ENCODE measurements around the gene BACH2.
A peak's percentile ranks its signal among the peaks of the same experiment; 100 is the strongest.
"Not testable (repeated sequence)": the region's sequence is repeated elsewhere in the genome, so short reads cannot be mapped to it uniquely, and the experiment has no call there.

BACH2 gene

GRCh38 chr6:90179190-90180169 is 117.2 kb downstream of the BACH2 start:
- Mint-ChIP-seq H3K27ac (no peak overlapping the region), H3K4me3 (no peak overlapping the region), H3K27me3 (peaks cover 11% of the 10 kb centered on the region), H3K36me3 (ENCODE audit: low read depth) (no peaks in the 10 kb centered on the region), H3K4me1 (ENCODE audit: low read depth) (peaks cover 32% of the 10 kb centered on the region), H3K9me3 (no peaks in the 10 kb centered on the region)
- intact Hi-C loops (cut with micrococcal nuclease) = loop anchor here (5.0 to 10.0 kb wide), 2 partner anchors 205 to 237 kb away; no protein-coding TSS in a partner anchor

- Mint-ChIP-seq H3K27ac (peak overlapping the region; percentile 60), H3K4me3 (peak overlapping the region; percentile 60), H3K9me3 (no peaks in the 10 kb centered on the region), H3K27me3 (peaks cover 11% of the 10 kb centered on the region), H3K36me3 (ENCODE audit: low read depth) (no peaks in the 10 kb centered on the region), H3K4me1 (ENCODE audit: low read depth) (peaks cover 28% of the 10 kb centered on the region)
- intact Hi-C loops (cut with micrococcal nuclease) = loop anchor here (5.0 kb wide), 1 partner anchor 236 kb away; no protein-coding TSS in a partner anchor
These were observed 118.2 kb downstream of the BACH2 start for GRCh38 chr6:90178384-90178855.

GRCh38 chr6:90177544-90178383 is 118.9 kb downstream of the BACH2 start:
- Mint-ChIP-seq H3K9me3 (no peaks in the 10 kb centered on the region), H3K4me1 (ENCODE audit: low read depth) (peaks cover 28% of the 10 kb centered on the region), H3K27ac (peak overlapping the region; percentile 60), H3K27me3 (peaks cover 11% of the 10 kb centered on the region), H3K36me3 (ENCODE audit: low read depth) (no peaks in the 10 kb centered on the region), H3K4me3 (peak overlapping the region; percentile 20)
- intact Hi-C loops (cut with micrococcal nuclease) = loop anchor here (5.0 kb wide), 1 partner anchor 235 kb away; no protein-coding TSS in a partner anchor

- no peak overlapping the region for H3K4me3 Mint-ChIP-seq
- intact Hi-C loops (cut with micrococcal nuclease) = loop anchor here (5.0 kb wide), 1 partner anchor 234 kb away; no protein-coding TSS in a partner anchor
These were observed 120.8 kb downstream of the BACH2 start for GRCh38 chr6:90175627-90176538.

GRCh38 chr6:90173262-90173925 is 123.2 kb downstream of the BACH2 start:
- H3K27ac Mint-ChIP-seq = no peak overlapping the region
- H3K9me3 Mint-ChIP-seq = no peaks in the 10 kb centered on the region
- H3K4me1 Mint-ChIP-seq (ENCODE audit: low read depth) = peaks cover 23% of the 10 kb centered on the region
- H3K27me3 Mint-ChIP-seq = peaks cover 11% of the 10 kb centered on the region
- no peaks in the 10 kb centered on the region for H3K36me3 Mint-ChIP-seq (ENCODE audit: low read depth)
- intact Hi-C loops (cut with micrococcal nuclease) = no loop called here
- H3K4me3 Mint-ChIP-seq = no peak overlapping the region

More at GRCh38 chr6:90175627-90176538, 120.8 kb downstream of the BACH2 start:
- peaks cover 11% of the 10 kb centered on the region for H3K27me3 Mint-ChIP-seq
- no peaks in the 10 kb centered on the region for H3K9me3 Mint-ChIP-seq
- H3K36me3 Mint-ChIP-seq (ENCODE audit: low read depth) = no peaks in the 10 kb centered on the region
- H3K4me1 Mint-ChIP-seq (ENCODE audit: low read depth) = peaks cover 28% of the 10 kb centered on the region
- H3K27ac Mint-ChIP-seq = peak overlapping the region; percentile 44

GRCh38 chr6:90170601-90171000 is 126.0 kb downstream of the BACH2 start:
- H3K4me3 Mint-ChIP-seq = no peak overlapping the region
- intact Hi-C loops (cut with micrococcal nuclease) = no loop called here
- H3K9me3 Mint-ChIP-seq = no peaks in the 10 kb centered on the region
- H3K4me1 Mint-ChIP-seq (ENCODE audit: low read depth) = peaks cover under 1% of the 10 kb centered on the region
- no peaks in the 10 kb centered on the region for H3K27me3 Mint-ChIP-seq
- H3K36me3 Mint-ChIP-seq (ENCODE audit: low read depth) = no peaks in the 10 kb centered on the region
- no peak overlapping the region for H3K27ac Mint-ChIP-seq

GRCh38 chr6:90169374-90169773 is 127.3 kb downstream of the BACH2 start:
- intact Hi-C loops (cut with micrococcal nuclease) = no loop called here
- H3K4me3 Mint-ChIP-seq = no peak overlapping the region
- no peaks in the 10 kb centered on the region for H3K4me1 Mint-ChIP-seq (ENCODE audit: low read depth)
- H3K27me3 Mint-ChIP-seq = no peaks in the 10 kb centered on the region
- no peaks in the 10 kb centered on the region for H3K36me3 Mint-ChIP-seq (ENCODE audit: low read depth)
- H3K9me3 Mint-ChIP-seq = no peaks in the 10 kb centered on the region
- no peak overlapping the region for H3K27ac Mint-ChIP-seq

GRCh38 chr6:90168693-90169131 is 127.9 kb downstream of the BACH2 start:
- H3K27me3 Mint-ChIP-seq = peaks cover 2% of the 10 kb centered on the region
- H3K4me1 Mint-ChIP-seq (ENCODE audit: low read depth) = no peaks in the 10 kb centered on the region
- H3K36me3 Mint-ChIP-seq (ENCODE audit: low read depth) = no peaks in the 10 kb centered on the region
- no peak overlapping the region for H3K4me3 Mint-ChIP-seq
- H3K27ac Mint-ChIP-seq = no peak overlapping the region
- H3K9me3 Mint-ChIP-seq = no peaks in the 10 kb centered on the region
- intact Hi-C loops (cut with micrococcal nuclease) = no loop called here

GRCh38 chr6:90167514-90168379 is 128.9 kb downstream of the BACH2 start:
- Mint-ChIP-seq H3K9me3 (no peaks in the 10 kb centered on the region), H3K36me3 (ENCODE audit: low read depth) (no peaks in the 10 kb centered on the region), H3K27me3 (peaks cover 2% of the 10 kb centered on the region), H3K4me3 (no peak overlapping the region), H3K27ac (no peak overlapping the region), H3K4me1 (ENCODE audit: low read depth) (no peaks in the 10 kb centered on the region)
- intact Hi-C loops (cut with micrococcal nuclease) = no loop called here

GRCh38 chr6:90166155-90166924 is 130.3 kb downstream of the BACH2 start:
- H3K36me3 Mint-ChIP-seq (ENCODE audit: low read depth); H3K27me3 Mint-ChIP-seq; H3K4me3 Mint-ChIP-seq; H3K27ac Mint-ChIP-seq; H3K9me3 Mint-ChIP-seq; intact Hi-C loops (cut with micrococcal nuclease); H3K4me1 Mint-ChIP-seq (ENCODE audit: low read depth): not testable (repeated sequence)

GRCh38 chr6:90162648-90163387 is 133.8 kb downstream of the BACH2 start:
- Mint-ChIP-seq H3K36me3 (ENCODE audit: low read depth) (no peaks in the 10 kb centered on the region), H3K4me1 (ENCODE audit: low read depth) (no peaks in the 10 kb centered on the region), H3K27ac (no peak overlapping the region), H3K27me3 (peaks cover 2% of the 10 kb centered on the region), H3K4me3 (no peak overlapping the region), H3K9me3 (no peaks in the 10 kb centered on the region)
- intact Hi-C loops (cut with micrococcal nuclease) = no loop called here
